NCI-H446 treated with DMSO at 0.1 percent for 48 hours (cell line): ENCODE data around the gene ANKRD17.
"Not testable (repeated sequence)": the region's sequence is repeated elsewhere in the genome, so short reads cannot be mapped to it uniquely, and the experiment has no call there.

ENCODE experiments used
- DNase-seq: peaks from one replicate; lab custom pipeline; 2025; lab: John Stamatoyannopoulos, UW

The ANKRD17 gene

GRCh38 chr4:73248416-73248815 is 10.2 kb downstream of the ANKRD17 start:
- DNase-seq: no peak

- no peak for DNase-seq
Observed at GRCh38 chr4:73247100-73247499, 11.5 kb downstream of the ANKRD17 start.

- no peak for DNase-seq
Observed at GRCh38 chr4:73245955-73246354, 12.6 kb downstream of the ANKRD17 start.

GRCh38 chr4:73244945-73245601 is 13.5 kb downstream of the ANKRD17 start:
- no peak for DNase-seq

GRCh38 chr4:73237044-73237443 is 21.6 kb downstream of the ANKRD17 start:
- no peak for DNase-seq

- no peak for DNase-seq
Observed at GRCh38 chr4:73236151-73236550, 22.4 kb downstream of the ANKRD17 start.

GRCh38 chr4:73234712-73235111 is 23.9 kb downstream of the ANKRD17 start:
- no peak for DNase-seq

- no peak for DNase-seq
Observed at GRCh38 chr4:73231518-73232487, 26.8 kb downstream of the ANKRD17 start.

GRCh38 chr4:73230865-73231517 is 27.6 kb downstream of the ANKRD17 start:
- no peak for DNase-seq

GRCh38 chr4:73228800-73229199 is 29.8 kb downstream of the ANKRD17 start:
- not testable (repeated sequence) for DNase-seq

GRCh38 chr4:73224886-73225285 is 33.7 kb downstream of the ANKRD17 start:
- DNase-seq: no peak

GRCh38 chr4:73223258-73223650 is 35.3 kb downstream of the ANKRD17 start:
- no peak for DNase-seq

GRCh38 chr4:73222466-73223257 is 35.9 kb downstream of the ANKRD17 start:
- DNase-seq: peak; percentile 91

GRCh38 chr4:73221734-73222133 is 36.9 kb downstream of the ANKRD17 start:
- no peak for DNase-seq

GRCh38 chr4:73220815-73221214 is 37.8 kb downstream of the ANKRD17 start:
- DNase-seq: no peak

GRCh38 chr4:73213916-73214653 is 44.5 kb downstream of the ANKRD17 start:
- no peak for DNase-seq

- no peak for DNase-seq
Observed at GRCh38 chr4:73212982-73213730, 45.4 kb downstream of the ANKRD17 start.

- no peak for DNase-seq
Observed at GRCh38 chr4:73211968-73212367, 46.6 kb downstream of the ANKRD17 start.

GRCh38 chr4:73208376-73208775 is 50.2 kb downstream of the ANKRD17 start:
- no peak for DNase-seq

GRCh38 chr4:73206236-73206635 is 52.4 kb downstream of the ANKRD17 start:
- no peak for DNase-seq
